ENCODE results near the gene TM6SF1. TPM values are rescaled to one million over a fixed set of nuclear protein-coding genes. Genes with fewer than 3 reads are reported as not detected.

Gene TM6SF1
- total and polyA plus RNA-seq, 9 of the 15 experiments (the other 6 are each of a cell fraction or from before 2014, with no cell fraction given) = 1.0 to 5.6 (median 3.5) TPM

- TF ChIP-seq RREB1 (CRISPR knock-in tag; IDR thresholded peaks at IDR 0.05) (no peak), BHLHE40 (IDR thresholded peaks at IDR 0.05; ENCODE audit: low read length) (no peak), RBM39 (optimal IDR thresholded peaks at IDR 0.05; ENCODE audit: low read depth, low read length) (no peak), FOXP4 (CRISPR knock-in tag; IDR thresholded peaks at IDR 0.05; ENCODE audit: borderline replicate concordance) (no peak), ZNF655 (CRISPR knock-in tag; IDR thresholded peaks at IDR 0.05) (no peak)
These were observed 16.1 kb downstream of the TM6SF1 start (continued) for GRCh38 chr15:83123529-83123928.

All from K562 (cell line).